NCI-H146 treated with DMSO at 0.1 percent for 48 hours (cell line): ENCODE results near the gene TMOD1.
"Not testable (repeated sequence)": the region's sequence is repeated elsewhere in the genome, so short reads cannot be mapped to it uniquely, and the experiment has no call there.

Experiments used
- DNase-seq: peaks from one replicate; lab custom pipeline; 2025; ENCODE audit not compliant: unreplicated experiment; lab: John Stamatoyannopoulos, UW

Gene TMOD1

DNA sequence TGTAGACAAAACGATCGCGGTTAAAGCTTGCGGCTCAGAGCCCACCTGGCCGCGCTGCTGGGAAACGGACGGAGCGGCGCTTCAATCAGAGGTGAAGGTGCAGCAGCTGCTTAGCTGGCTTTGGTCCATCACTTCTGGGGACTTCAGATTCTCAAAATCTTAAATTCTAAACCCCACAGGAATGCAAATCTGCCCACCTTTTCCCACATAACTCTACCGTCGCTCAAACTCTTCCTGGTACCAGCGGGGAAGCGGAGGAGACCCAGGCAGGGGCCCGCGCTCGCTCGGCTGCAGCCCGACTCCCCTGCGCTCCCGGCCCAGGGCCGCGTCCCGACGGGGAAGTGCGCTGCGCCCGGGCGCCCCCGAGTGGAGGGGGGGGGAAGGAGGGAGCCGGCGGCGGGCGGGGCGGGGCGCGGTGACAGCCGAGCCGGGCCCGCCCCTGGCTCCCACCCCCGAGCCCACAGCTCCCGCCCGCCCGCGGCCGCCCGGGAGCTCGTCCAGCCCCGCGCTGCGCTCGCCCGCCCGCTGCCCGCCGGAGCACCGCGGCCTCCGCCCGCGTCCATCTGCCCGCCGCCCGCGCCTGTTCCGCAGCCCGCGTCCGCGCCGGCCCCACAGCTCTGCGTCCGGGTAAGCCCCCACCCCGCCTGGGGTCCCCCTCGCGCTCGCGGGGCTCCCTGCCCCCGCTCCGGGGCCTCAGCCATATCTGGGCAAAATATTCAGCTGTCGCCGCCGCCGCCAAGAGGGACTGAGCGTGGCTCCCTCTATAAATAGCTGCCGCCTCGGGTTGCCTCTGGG, at the start of gene TMOD1:
TMOD1 (plus strand) TSS at position 490 of the 795 bp plus-strand sequence. CDS start 22,523 bp downstream, outside the sequence.
- DNase-seq, result peak; percentile 41

DNA sequence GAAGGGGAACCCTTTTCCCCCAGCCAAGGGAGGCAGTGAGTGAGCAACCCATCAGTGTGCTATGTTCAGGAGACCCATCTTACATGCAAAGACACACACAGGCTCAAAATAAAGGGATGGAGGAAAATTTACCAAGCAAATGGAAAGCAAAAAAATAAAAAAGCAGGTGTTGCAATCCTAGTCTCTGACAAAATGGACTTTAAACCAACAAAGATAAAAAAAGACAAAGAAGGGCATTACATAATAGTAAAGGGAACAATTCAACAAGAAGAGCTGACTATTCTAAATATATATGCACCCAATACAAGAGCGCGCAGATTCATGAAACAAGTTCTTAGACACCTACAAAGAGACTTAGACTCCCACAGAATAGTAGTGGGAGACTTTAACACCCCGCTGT, 47.9 kb upstream of the TMOD1 start:
- not testable (repeated sequence) for DNase-seq

DNA sequence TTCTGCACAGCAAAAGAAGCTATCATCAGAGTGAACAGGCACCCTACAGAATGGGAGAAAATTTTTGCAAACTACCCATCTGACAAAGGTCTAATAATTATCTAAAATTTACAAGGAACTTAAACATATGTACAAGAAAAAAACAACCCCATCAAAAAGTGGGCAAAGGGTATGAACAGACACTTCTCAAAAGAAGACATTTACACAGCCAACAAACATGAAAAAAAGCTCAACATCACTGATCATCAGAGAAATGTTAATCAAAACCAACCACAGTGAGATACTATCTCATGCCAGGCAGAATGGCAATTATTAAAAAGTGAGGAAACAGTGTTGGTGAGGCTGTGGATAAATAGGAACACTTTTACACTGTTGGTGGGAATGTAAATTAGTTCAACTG, 44.6 kb upstream of the TMOD1 start:
- not testable (repeated sequence) for DNase-seq

DNA sequence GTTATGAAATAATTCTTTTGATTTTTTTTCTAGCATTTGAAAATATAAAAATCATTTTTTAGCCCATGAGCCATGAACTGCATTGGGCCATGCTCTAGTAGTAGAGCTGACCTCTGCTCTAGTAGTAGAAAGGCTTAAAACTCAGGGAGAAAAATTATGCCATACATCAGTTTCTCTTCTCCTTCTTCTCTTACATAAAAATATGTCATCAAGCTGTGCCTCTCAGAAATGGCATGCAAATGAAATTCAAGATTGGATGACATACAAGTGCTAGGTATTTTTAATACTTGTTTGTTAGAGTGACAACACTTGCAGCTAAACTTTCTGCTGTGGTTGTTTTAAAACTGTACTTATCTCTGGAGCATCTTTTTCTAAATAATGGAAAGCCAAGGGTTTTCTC, 42.1 kb upstream of the TMOD1 start:
- no peak for DNase-seq

DNA sequence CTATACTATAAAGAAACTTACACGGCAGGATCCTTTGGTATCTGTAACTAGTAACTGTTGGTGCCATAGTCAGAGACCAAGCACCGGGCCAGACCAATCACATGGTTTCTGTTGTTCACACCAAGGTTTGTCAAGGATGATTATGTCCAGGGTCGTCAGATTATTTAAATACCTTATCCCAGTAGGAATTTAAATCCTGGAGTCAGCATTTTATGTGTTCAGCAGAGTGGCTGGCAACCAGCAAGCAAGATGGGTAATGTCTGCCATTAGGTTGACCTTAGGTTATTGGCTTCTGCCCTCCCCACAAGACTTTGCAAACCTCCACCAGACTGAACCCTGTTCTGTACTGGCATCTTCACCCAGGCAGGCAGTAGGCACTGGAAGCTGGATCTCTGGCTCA, 39.3 kb upstream of the TMOD1 start:
- DNase-seq, result no peak

DNA sequence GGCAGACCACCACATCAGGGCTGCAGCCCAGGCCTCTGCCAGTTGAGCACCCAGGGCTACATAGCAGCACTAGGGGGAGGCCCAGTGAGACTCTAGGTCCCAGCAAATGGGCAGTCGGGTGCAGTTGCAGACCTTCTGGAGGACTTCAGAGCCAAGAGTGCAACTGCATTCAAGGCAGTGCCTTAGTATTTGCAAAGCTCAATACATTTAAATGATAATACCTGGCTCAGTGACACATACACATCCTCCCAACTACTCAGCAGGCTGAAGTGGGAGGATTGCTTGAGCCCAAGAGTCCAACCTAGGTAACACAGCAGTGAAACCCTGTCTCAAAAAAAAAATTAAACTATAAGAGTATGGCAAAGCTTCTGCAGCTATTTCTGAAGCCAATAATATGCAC, 38.6 kb upstream of the TMOD1 start:
- DNase-seq, result no peak

DNA sequence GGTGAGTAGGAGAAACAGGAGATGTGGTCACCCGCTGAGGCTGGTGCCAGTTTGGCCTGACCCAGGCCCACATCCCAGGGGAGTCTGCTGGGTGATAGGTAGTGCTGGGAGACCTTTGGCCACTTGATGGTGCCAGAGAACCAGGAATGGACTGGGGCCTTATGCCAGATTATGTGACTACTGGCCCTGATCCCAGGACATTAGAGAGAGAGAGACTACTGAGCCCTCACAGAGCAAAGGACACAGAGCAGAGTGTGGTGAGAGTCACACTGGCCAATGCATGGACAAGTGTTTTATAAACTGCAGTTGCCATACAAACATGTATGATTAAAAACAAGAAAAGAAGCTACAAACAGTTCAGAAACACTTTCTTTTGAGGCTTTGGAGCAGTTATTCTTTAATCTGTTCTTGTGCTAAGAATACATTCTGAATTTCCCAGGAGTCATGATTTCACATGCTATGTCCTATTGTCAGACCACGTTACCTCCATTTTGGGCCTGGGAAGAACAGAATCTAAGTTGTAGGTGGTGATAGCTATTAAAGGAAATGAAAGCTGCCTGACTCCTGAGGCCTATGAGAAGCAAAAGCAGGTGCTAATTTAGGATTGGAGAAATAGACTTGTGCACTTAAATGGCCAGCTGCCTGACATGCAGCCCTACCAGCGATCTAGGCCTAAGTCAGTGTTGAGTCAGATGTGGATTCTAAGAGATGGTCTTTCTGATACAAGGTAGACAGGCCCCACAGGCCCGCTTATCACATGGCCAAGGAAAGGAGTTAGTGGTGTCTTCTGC, 32.6 kb upstream of the TMOD1 start:
- DNase-seq, result peak; percentile 7

DNA sequence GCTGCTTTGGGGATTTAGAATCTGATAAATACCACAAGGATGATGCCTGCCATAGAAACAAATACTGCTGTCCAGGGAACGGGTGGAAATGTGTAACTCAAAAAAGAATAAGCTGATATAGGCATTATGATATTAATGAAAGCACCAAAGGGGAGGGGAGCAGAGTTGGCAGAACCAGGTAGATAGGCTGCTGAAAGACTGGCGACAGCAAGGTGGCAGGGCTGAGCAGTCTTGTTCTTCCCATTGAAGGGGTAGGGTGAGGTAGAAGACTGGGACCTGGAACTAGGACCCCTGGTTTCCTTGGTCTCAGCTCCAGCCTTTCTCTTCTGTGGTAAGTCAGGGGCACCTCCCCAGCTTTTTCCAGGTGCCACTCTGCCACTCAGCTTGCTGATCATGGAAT, 31.4 kb upstream of the TMOD1 start:
- DNase-seq, result no peak

DNA sequence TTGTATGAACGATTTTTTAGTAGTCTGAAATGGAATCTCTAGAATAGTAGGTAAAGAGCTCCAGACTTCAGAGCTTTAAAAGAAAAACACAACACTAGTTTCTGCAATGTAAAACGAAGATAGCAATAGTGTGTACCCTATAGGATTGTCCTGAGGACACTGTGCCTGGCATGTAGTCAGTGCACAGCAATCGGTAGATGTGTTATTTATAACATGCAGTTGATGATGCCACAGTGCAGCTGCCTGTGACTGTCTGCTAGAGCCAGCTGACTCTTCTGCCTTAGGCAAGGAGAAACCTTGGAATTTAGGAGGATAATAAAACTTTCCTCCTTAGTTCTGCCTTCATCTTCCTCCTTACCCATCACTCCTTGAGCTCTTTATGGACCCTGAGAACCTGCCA, 27.7 kb upstream of the TMOD1 start:
- no peak for DNase-seq

DNA sequence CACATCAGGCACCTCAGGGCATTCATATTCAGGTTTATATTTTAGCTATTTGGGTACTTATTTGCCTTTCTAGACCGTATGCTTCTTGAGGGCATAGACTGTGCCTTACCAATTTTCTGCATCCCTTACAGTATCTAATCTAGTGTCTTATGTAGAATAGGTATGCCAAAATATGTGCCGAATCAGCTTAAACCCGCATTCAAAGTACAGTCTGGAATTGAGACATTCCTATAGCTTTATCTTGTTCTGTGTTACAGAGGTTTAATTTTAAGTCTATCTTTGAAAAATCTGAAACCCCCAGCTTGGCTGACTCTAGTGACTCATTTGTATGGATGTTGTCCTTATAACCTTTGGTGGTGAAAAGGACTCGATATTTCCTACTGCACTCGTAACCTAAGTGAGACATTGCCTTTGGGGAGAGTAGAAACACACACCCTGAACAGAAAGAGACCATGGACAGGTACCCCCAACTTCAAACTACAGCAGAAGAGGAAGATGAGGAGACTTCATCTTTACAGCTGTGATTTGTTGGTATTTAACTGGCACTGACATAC, 27.0 kb upstream of the TMOD1 start:
- no peak for DNase-seq

DNA sequence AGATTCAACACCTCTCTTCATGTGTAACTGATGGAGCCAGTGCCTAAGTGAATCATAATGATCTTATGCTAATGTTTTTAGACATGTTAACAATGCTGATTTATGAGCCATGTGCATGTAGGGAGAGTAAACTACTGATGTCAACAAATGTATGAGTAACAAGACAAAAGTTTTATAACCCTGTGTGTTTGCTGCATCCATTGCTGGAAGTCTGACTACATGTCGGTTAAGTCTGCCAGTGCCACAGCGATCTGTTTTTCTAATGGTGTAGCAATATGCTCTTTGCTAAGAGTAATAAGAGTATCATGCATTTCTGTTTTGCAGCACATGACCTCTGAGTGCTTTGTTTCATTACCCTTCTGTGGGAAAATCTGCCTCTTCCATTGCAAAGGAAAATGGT, 26.4 kb upstream of the TMOD1 start:
- no peak for DNase-seq

DNA sequence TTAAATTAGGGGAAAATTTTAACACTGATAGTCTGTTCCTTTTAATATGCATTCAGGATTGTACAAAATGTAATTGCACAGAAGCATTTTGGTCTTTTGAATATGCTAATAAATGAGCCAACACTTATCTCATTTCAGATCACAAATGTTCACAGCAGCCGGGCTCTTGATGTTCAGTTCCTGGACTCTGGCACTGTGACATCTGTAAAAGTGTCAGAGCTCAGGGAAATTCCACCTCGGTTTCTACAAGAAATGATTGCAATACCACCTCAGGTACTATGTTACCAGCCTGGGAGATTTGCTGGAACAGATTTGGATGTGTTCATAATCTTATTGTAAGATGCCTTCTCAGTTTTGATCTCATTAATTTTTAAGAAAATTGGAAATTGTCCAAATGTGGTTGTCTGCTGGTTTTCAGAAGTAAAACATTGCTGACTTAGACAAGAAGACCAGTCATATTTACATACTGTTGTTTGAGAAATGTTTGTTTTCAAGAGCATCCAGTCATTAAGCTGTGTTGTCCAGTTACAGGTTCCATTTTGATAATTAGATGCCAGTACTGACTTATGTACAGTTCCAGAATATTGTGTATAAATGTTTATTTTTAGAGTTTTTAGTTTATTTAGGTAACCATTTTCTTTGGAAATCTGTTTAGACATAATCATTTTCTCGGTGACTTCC, 23.0 kb upstream of the TMOD1 start:
- no peak for DNase-seq

DNA sequence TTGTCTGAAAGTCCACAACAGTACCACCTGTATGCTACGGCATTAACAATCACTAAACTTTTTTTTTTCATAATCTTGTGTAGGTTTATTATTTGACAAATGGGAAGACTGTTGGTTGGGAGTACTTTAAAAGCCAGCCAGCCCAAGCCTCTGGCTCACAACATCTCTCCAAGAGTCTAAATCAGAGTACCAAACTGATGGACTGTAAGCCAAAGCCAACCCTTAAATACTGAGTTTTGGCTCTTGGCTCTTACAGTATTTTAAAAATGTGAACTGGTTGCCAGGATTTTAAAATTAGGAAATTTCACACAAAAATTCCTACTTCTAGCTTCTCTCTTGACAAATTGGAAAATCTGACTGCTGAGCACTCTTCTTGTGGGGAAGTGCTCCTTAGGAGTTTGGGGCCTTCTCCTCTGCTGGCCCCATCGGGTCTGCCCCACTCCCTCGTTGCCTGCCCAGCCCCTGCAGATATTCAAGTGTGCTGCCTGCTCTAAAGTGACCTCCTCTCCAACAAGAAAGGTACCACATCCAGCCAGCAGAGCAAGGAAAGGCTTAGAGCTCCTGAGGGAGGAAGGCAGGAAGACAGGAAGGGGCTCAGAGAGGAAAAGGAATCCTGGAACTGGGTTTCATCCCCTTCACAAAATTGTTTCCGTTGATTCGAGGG, 21.8 kb upstream of the TMOD1 start:
- no peak for DNase-seq

DNA sequence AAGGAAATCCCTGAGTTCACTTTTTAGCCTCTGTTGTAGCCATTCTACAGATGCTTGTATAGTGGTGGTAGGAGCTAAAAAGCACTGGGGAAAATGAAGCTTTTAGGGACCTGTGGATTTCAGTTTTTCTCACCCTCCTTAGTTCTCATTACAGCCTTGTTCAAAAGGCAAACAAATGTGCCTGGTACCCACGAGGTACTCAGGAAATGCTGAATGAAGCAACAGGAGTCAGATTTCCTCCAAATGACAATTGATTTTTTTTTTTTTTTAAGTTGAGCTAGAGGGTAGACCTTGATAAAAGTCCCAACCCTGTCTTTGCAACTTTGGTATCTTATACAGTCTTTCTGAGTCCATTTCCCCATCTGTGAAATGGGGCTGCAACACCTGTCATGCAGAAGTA, 21.3 kb upstream of the TMOD1 start:
- DNase-seq, result no peak

DNA sequence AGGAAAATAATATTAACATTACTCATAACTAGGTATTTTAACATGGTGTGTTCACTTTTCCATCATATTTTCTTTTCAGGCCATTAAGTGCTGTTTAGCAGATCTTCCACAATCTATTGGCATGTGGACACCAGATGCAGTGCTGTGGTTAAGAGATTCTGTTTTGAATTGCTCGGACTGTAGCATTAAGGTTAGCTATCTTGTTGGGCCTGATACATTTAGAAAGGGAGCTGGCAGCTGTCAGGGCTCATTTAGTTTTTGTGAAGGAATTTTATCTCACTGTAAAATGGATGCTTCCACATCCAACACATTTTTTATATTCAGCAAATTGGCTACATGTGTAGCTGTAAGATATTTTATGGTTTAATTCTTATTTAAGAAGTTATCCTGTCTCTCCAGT, 20.7 kb upstream of the TMOD1 start:
- no peak for DNase-seq

DNA sequence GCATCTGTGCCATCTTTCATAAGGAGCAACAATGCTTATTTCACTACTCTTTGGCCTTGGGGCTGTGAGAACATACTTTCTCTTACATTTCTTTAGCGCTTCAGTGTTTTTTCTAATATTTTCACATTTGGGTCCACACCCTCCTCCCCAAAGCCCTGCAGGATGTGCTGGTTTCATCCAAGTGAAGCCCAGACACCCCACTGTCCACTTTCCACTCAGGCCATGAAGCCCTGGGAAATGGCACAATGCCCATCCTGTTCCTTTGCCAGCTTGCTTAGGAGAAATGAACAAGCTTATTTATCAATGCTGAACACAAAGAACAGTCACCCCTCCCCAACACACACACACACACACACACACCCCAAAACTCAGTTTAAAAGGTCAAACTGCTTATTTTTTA, 17.3 kb upstream of the TMOD1 start:
- DNase-seq, result no peak

DNA sequence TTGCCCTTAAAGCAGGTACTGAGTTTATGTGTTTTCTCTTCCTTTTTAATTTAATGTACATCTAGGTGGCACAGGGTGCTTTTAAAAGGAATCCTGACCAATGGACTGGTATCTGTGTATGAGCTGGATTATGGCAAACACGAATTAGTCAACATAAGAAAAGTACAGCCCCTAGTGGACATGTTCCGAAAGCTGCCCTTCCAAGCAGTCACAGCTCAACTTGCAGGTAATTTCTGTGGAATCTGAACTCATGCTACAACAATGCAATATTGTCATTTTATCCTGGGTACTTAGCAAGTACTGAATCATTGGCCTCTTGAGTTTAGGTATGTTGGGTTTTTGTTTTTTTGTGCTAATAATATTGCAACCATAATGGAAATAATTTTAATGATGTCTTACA, 14.4 kb upstream of the TMOD1 start:
- no peak for DNase-seq

DNA sequence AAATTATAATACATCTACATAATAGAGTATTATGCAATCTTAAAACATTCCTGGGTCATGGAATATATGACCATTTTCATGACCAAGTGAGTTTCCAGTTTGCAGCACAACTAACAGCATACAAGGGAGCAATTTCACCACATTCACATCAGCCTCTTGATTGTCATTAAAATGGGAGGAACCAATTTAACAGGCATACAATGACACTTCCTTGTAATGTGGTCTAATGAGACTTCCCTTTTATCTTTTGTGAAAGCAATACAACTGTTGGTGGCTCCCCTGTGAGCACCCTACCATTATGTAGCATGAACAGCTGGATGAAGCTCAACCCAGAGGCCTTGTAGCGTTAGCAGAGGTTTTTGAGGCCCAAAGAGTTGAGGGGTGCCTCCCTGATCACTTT, 13.6 kb upstream of the TMOD1 start:
- no peak for DNase-seq

DNA sequence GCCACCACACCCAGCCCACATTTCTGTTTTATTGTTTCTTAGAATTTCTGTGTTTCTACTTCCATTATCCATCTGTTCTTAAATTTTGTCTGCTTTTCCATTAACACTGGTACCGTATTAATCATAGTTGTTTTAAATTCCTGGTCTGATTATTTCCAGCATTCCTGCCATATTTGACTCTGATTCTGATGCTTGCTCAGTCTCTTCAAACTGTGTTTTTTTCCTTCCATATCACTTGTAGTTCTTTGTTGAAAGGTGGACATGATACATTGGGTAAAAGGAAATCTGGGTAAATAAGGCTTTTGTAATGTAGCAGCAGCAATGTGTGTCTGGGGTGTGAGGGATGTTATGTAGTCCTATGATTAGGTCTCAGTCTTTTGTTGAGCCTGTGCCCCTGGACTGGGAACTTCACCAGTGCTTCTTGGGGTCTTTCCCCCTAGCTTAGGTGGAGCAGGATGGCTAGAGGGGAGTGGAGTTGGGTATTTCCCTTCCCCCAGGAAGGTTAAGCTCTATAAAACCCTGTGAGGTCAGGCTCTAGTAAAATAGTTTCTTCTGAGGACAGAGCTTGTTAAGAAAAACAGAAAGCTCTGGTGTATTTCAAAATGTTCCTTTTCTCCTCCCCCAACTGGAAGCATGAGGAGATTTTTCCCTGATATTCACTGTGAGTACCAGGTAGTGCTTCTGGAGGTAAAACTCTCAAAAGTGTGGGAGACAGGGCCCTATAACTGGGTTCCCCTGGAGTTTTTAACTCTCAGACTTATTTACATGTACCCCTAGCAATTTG, 10.1 kb upstream of the TMOD1 start:
- no peak for DNase-seq
